GM20000 (cell line): Measurements from ENCODE around the gene DTX1.

ENCODE experiments used
- DNase-seq: peaks from one replicate; pipeline ENCODE4 v3.0.0; 2012; ENCODE audit warnings: low spot score
- CTCF ChIP-seq: IDR thresholded peaks from 2 replicates; pipeline ENCODE4 v1.5.1; 2012; ENCODE audit warnings: mild to moderate bottlenecking, control low read depth; ENCODE audit errors: extremely low read depth, missing control alignments

DTX1 gene

GRCh38 chr12:113044516-113044915, 12.0 kb upstream of the DTX1 start:
- TF ChIP-seq CTCF, result no peak
- no peak for DNase-seq

GRCh38 chr12:113048716-113049127, 7.8 kb upstream of the DTX1 start:
- peak; percentile 69 for TF ChIP-seq CTCF
- peak; percentile 80 for DNase-seq

- peak; percentile 31 for TF ChIP-seq CTCF
- peak; percentile 63 for DNase-seq
These were observed 6.4 kb upstream of the DTX1 start for GRCh38 chr12:113049976-113050742.

- TF ChIP-seq CTCF, result no peak
- peak; percentile 23 for DNase-seq
These were observed 5.7 kb upstream of the DTX1 start for GRCh38 chr12:113050795-113051194.

GRCh38 chr12:113051759-113052158, 4.8 kb upstream of the DTX1 start:
- TF ChIP-seq CTCF, result no peak
- DNase-seq, result no peak

GRCh38 chr12:113052326-113052725, 4.2 kb upstream of the DTX1 start:
- no peak for TF ChIP-seq CTCF

GRCh38 chr12:113054948-113055486, 1.5 kb upstream of the DTX1 start:
- no peak for TF ChIP-seq CTCF
- DNase-seq, result peak; percentile 29

More at GRCh38 chr12:113052326-113052725, 4.2 kb upstream of the DTX1 start:
- peak; percentile 13 for DNase-seq
